ENCODE data around the gene PLCD1.

- no peak for TF ChIP-seq CTCF (conservative IDR thresholded peaks at IDR 0.05 in 1 of 2, IDR thresholded peaks at IDR 0.05 in 1 of 2; ENCODE audit: low read depth in 1 of 2, low read length in 2 of 2)
- TF ChIP-seq EZH2 (IDR thresholded peaks at IDR 0.05; ENCODE audit: low read length, missing control alignments), result no peak
These were observed 71.9 kb downstream of the PLCD1 start for GRCh38 chr3:37957539-37957936.
